CD14-positive monocyte (primary cell): ENCODE data around the gene ZMAT3. TPM values are rescaled to one million over a fixed set of nuclear protein-coding genes. Genes with fewer than 3 reads are reported as not detected.

Experiments
- DNase-seq, 3 donors: peaks; one replicate each; pipeline ENCODE4 v3.0.0-alpha.2; 2011 to 2022
- H2AFZ ChIP-seq: 2 replicates; pipeline ENCODE4 v1.6.0; 2012; ENCODE audit warnings: mild to moderate bottlenecking, low read depth, low read length, inconsistent platforms; ENCODE audit not compliant: insufficient read depth, poor library complexity, severe bottlenecking
- H3K27ac ChIP-seq, 2 donors: 1 replicate in 1 of 2; 2 replicates in 1 of 2; pipeline ENCODE4 v1.5.1; 2012 to 2013; ENCODE audit warnings: low read length in 2 of 2, control low read depth in 1 of 2, inconsistent platforms in 1 of 2, low read depth in 1 of 2, mild to moderate bottlenecking in 1 of 2
- H3K27me3 ChIP-seq, 2 donors: one replicate each; pipeline versions ENCODE4 v1.6.0 to v1.6.1; 2011 to 2013; ENCODE audit warnings: low read length in 2 of 2; ENCODE audit not compliant: control insufficient read depth in 2 of 2, insufficient read depth in 2 of 2
- H3K36me3 ChIP-seq, 2 donors: replicated peaks in 1 of 2; 1 replicate in 1 of 2; 2 replicates in 1 of 2; pipeline versions ENCODE4 v1.5.1 to v1.6.1; 2012 to 2013; ENCODE audit warnings: low read length in 2 of 2, control low read depth in 1 of 2, inconsistent platforms in 1 of 2, mild to moderate bottlenecking in 1 of 2; ENCODE audit not compliant: insufficient read depth in 2 of 2, control insufficient read depth in 1 of 2
- H3K4me1 ChIP-seq, 2 donors: 1 replicate in 1 of 2; 2 replicates in 1 of 2; pipeline versions ENCODE4 v1.5.1 to v1.6.1; 2012 to 2013; ENCODE audit warnings: low read length in 2 of 2, control low read depth in 1 of 2, inconsistent platforms in 1 of 2, mild to moderate bottlenecking in 1 of 2, moderate library complexity in 1 of 2; ENCODE audit not compliant: insufficient read depth in 2 of 2, control insufficient read depth in 1 of 2
- H3K4me2 ChIP-seq: replicated peaks from 2 replicates; pipeline ENCODE3; 2012; ENCODE audit warnings: low read length, moderate library complexity, mild to moderate bottlenecking; ENCODE audit not compliant: poor library complexity, severe bottlenecking; ENCODE audit errors: extremely low read depth
- H3K4me3 ChIP-seq, 3 experiments: fragments of 200-600 bp in 1 of 3; sonication (generic) in 1 of 3; replicated peaks in 1 of 3; 1 replicate in 2 of 3; 2 replicates in 1 of 3; pipeline ENCODE4 v1.5.1; 2011 to 2013; ENCODE audit warnings: low read length in 3 of 3, mild to moderate bottlenecking in 3 of 3, control low read depth in 2 of 3, low read depth in 2 of 3, inconsistent platforms in 1 of 3, moderate library complexity in 1 of 3
- H3K79me2 ChIP-seq: 2 replicates; pipeline ENCODE4 v1.6.0; 2012; ENCODE audit warnings: mild to moderate bottlenecking, control low read depth, inconsistent platforms, low read length, moderate library complexity; ENCODE audit not compliant: insufficient read depth
- H3K9ac ChIP-seq: 2 replicates; pipeline ENCODE4 v1.6.0; 2017; ENCODE audit warnings: low read length, mild to moderate bottlenecking; ENCODE audit not compliant: insufficient read depth, poor library complexity, severe bottlenecking
- H3K9me3 ChIP-seq, 2 donors: replicated peaks in 1 of 2; 1 replicate in 1 of 2; 2 replicates in 1 of 2; pipeline versions ENCODE4 v1.5.1 to v1.6.1; 2012 to 2013; ENCODE audit warnings: low read length in 2 of 2, control low read depth in 1 of 2; ENCODE audit not compliant: control insufficient read depth in 1 of 2, insufficient read depth in 1 of 2
- H4K20me1 ChIP-seq: 2 replicates; pipeline ENCODE4 v1.6.0; 2012; ENCODE audit warnings: mild to moderate bottlenecking, low read length, control low read depth, moderate library complexity; ENCODE audit not compliant: insufficient read depth
- H3K27ac Mint-ChIP-seq, 7 donors: one replicate each; pipeline ENCODE4 v1.8.0; 2020; ENCODE audit warnings: mild to moderate bottlenecking in 7 of 7, mixed read lengths in 7 of 7, moderate library complexity in 6 of 7, inconsistent platforms in 2 of 7
- H3K27me3 Mint-ChIP-seq, 3 donors: one replicate each; pipeline ENCODE4 v1.8.0; 2021 to 2022; ENCODE audit warnings: low read depth in 3 of 3, mild to moderate bottlenecking in 3 of 3, mixed read lengths in 3 of 3, moderate library complexity in 3 of 3, inconsistent platforms in 1 of 3
- H3K36me3 Mint-ChIP-seq, 2 donors: one replicate each; pipeline ENCODE4 v1.8.0; 2020; ENCODE audit warnings: mixed read lengths in 2 of 2, inconsistent platforms in 1 of 2, mild to moderate bottlenecking in 1 of 2
- H3K4me1 Mint-ChIP-seq: one replicate; pipeline ENCODE4 v1.8.0; 2020; ENCODE audit warnings: mild to moderate bottlenecking, mixed read lengths
- H3K4me3 Mint-ChIP-seq, 2 donors: one replicate each; pipeline ENCODE4 v1.8.0; 2020; ENCODE audit warnings: mild to moderate bottlenecking in 2 of 2, mixed read lengths in 2 of 2, moderate library complexity in 1 of 2
- H3K9me3 Mint-ChIP-seq, 7 donors: one replicate each; pipeline ENCODE4 v1.8.0; 2020 to 2022; ENCODE audit warnings: mixed read lengths in 7 of 7, mild to moderate bottlenecking in 6 of 7, moderate library complexity in 6 of 7, inconsistent platforms in 2 of 7
- CTCF ChIP-seq: fragments of 200-600 bp; IDR thresholded peaks from one replicate; pipeline ENCODE4 v1.8.0; 2022; ENCODE audit warnings: antibody characterized with exemption, mild to moderate bottlenecking
- WGBS: methylation state at CpG from one replicate; pipeline ENCODE4 v1.1.5; 2013; ENCODE audit warnings: missing lambda C conversion rate; ENCODE audit not compliant: insufficient coverage; 5-methylcytosine and 5-hydroxymethylcytosine counted together
- intact Hi-C, 2 donors: fragments of 100-400 bp; cut with micrococcal nuclease; formaldehyde crosslinking; loops; one replicate each; pipeline versions ENCODE4 v1.15.0 to v1.15.1; 2023
- polyA plus RNA-seq, 3 donors: library from polyadenylated mRNA; depleted of rRNA in 1 of 3; unstranded in 2 of 3; stranded (reverse) in 1 of 3; fragments of 300-500 nt in 2 of 3; fragments of >200 nt in 1 of 3; fragmentation: Illumina TruSeq in 2 of 3; gene quantifications; 1 replicate in 2 of 3; 2 replicates in 1 of 3; pipeline ENCODE4 v1.2.3, GENCODE V29; 2012 to 2021

Gene ZMAT3
- polyA plus RNA-seq, 3 donors: 3.9 to 9.9 (median 7.9) TPM

GRCh38 chr3:179027326-179027900, 44.2 kb downstream of the ZMAT3 start:
- peaks cover 8 to 17% of the 10 kb centered on the region in 2 donors for H3K36me3 ChIP-seq
- H3K9me3 ChIP-seq: no peaks in the 10 kb centered on the region
- Mint-ChIP-seq H3K27ac (no peak overlapping the region), H3K4me3 (no peak overlapping the region), H3K27me3 (no peaks in the 10 kb centered on the region), H3K4me1 (no peaks in the 10 kb centered on the region), H3K9me3 (peaks cover 1 to 5% (median 3%) of the 10 kb centered on the region in 7 donors), H3K36me3 (peaks cover 25 to 34% of the 10 kb centered on the region in 2 donors)
- no peaks in the 10 kb centered on the region for H4K20me1 ChIP-seq
- 81% methylated on average over 5 of the region's 7 CpGs for WGBS
- H2AFZ ChIP-seq: no peak overlapping the region
- no peaks in the 10 kb centered on the region for H3K79me2 ChIP-seq
- H3K4me3 ChIP-seq: no peak overlapping the region
- H3K27me3 ChIP-seq: no peaks in the 10 kb centered on the region
- no peak for DNase-seq
- intact Hi-C loops: loop anchor here in 1 of 2 donors (10.0 kb wide), 1 partner anchor 537 kb away; the partner anchor contains the start of gene ACTL6A
- TF ChIP-seq CTCF: no peak
- no peak overlapping the region for H3K9ac ChIP-seq
- H3K4me2 ChIP-seq: no peak overlapping the region
- no peaks in the 10 kb centered on the region for H3K4me1 ChIP-seq
- no peak overlapping the region for H3K27ac ChIP-seq

- WGBS: no CpG with 5 or more reads among the region's 2 CpGs
Observed at GRCh38 chr3:179026636-179027035, 45.0 kb downstream of the ZMAT3 start.

More at GRCh38 chr3:179026636-179027035, 45.0 kb downstream of the ZMAT3 start:
- no peak for TF ChIP-seq CTCF
- H4K20me1 ChIP-seq: no peaks in the 10 kb centered on the region
- DNase-seq: no peak
- H3K36me3 Mint-ChIP-seq: peaks cover 28 to 31% of the 10 kb centered on the region in 2 donors
- no peak overlapping the region for H3K4me3 Mint-ChIP-seq
- no peak overlapping the region for H3K27ac ChIP-seq
- no peak overlapping the region for H3K27ac Mint-ChIP-seq
- H3K27me3 Mint-ChIP-seq: no peaks in the 10 kb centered on the region
- intact Hi-C loops: loop anchor here in 1 of 2 donors (10.0 kb wide), 1 partner anchor 538 kb away; the partner anchor contains the start of gene ACTL6A
- no peaks in the 10 kb centered on the region for H3K27me3 ChIP-seq
- H3K4me1 ChIP-seq: no peaks in the 10 kb centered on the region
- no peaks in the 10 kb centered on the region for H3K4me1 Mint-ChIP-seq
- H3K9me3 Mint-ChIP-seq: peaks cover 0 to 2% (median 0%) of the 10 kb centered on the region in 7 donors
- no peak overlapping the region for H3K9ac ChIP-seq
- peaks cover 8 to 23% of the 10 kb centered on the region in 2 donors for H3K36me3 ChIP-seq
- H3K79me2 ChIP-seq: no peaks in the 10 kb centered on the region
- H3K9me3 ChIP-seq: no peaks in the 10 kb centered on the region
- no peak overlapping the region for H3K4me2 ChIP-seq
- H2AFZ ChIP-seq: no peak overlapping the region
- H3K4me3 ChIP-seq: no peak overlapping the region
